ENCODE results near the gene TMC3.
"Not testable (repeated sequence)": the region's sequence is repeated elsewhere in the genome, so short reads cannot be mapped to it uniquely, and the experiment has no call there.

The TMC3 gene

GRCh38 chr15:81373775-81374395, at the start of gene TMC3:
TSS of gene TMC3 (minus strand) at chr15:81374213. CDS start at chr15:81374077, 136 bp downstream.
- DNase-seq (ENCODE audit: low read depth) = no peak

- no peak for DNase-seq (ENCODE audit: low read depth)
Measured at GRCh38 chr15:81421461-81421860, 47.4 kb upstream of the TMC3 start.

- no peak for DNase-seq (ENCODE audit: low read depth)
Measured at GRCh38 chr15:81419332-81419943, 45.4 kb upstream of the TMC3 start.

DNA sequence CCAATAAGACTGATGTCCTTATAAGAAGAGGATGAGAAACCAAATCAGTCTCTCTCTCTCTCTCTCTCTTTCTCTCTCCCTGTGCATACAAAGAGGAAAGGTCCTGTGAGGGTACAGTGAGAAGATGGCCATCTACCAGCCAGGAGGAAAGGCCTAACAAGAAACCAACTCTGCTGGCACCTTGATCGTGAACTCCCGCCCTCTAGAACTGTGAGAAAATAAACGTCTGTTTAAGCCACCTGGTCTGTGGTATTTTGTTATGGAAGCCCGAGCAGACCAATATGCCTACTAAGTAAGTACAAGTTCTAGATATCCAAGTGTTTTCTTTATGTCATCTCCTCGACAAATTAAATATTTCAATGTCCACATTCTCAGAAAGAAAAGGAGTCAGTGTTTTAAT, 44.9 kb upstream of the TMC3 start:
- DNase-seq (ENCODE audit: low read depth) = no peak

DNA sequence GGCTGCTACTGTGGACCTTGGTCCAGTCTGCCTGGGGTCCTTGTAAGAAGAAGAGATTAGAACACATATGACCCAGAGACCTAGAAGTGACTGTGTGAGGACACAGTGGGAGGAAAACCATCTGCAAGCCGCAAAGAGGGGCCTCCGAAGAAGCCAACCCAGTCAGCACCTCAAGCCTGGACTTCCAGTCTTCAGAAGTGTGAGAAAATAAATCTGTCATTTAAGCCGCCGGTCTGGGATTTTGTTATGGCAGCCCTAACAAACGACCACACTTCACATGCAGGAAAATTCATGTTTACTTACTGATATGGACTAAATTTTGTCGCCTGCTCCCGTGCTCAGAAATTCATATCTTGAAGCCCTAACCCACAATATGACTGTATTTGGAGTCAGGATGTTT, 44.4 kb upstream of the TMC3 start:
- DNase-seq (ENCODE audit: low read depth) = no peak

- not testable (repeated sequence) for DNase-seq (ENCODE audit: low read depth)
Measured at GRCh38 chr15:81414274-81414968, 40.4 kb upstream of the TMC3 start.

DNA sequence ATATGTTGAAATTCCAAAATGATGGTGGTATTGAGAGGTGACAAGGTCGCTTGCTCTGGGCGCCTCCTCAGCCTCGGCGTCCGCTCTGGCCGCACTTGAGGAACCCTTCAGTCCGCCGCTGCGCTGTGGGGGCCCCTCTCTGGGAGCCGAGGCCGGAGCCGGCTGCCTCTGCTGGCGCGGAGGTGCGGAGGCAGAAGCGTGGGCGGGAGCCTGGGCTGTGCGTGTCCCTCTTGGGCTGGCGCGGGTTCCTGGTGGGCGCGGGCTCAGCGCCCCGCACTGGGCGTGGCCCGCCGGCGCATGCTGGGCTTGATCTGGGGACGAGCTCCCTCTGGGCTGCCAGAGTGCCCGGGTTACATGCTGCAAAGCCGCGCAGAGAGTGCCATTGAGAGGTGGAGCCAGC, 39.8 kb upstream of the TMC3 start:
- DNase-seq (ENCODE audit: low read depth) = no peak

GRCh38 chr15:81411969-81412633, 38.1 kb upstream of the TMC3 start:
- DNase-seq (ENCODE audit: low read depth) = no peak

DNA sequence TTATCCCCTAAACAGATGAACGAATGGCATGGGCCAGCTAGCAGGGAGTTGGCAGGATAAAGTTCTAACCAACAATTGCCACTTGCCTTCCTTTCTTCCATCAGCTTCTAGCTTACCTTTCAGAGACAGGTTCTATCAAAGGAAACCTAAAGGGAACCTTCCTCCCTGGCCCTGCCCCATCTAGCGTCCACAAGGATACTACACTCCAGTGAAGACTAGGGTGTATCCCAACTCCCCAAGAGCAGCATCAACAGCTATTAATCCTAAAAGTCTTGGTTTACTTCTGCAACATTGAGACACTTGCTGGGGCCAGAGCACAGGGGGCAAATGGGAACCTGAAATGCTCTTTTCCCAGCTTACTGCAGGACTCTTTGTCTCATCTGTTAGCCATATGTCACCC, 37.0 kb upstream of the TMC3 start:
- DNase-seq (ENCODE audit: low read depth) = no peak

GRCh38 chr15:81410318-81410753, 36.3 kb upstream of the TMC3 start:
- DNase-seq (ENCODE audit: low read depth) = no peak

DNA sequence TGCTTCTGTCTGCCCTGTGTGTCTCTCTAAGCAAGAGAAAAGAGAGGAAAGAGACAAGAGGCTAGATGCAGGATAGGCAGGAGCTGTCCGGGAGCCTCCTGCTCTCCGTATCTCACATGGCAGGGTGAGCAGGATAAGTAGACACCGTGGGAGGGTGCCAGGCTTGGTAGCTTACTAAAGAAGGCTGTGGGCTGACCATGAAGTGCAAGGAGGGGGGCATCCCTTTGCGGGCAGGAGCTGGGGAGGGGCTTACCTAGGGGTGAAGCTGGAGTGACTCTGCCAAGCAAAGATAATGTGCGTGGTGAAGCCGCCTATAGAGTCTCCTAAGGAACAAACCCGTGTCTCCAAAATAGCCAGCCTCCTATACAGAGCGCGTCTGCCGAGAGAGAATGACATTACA, 33.7 kb upstream of the TMC3 start:
- DNase-seq (ENCODE audit: low read depth) = no peak

DNA sequence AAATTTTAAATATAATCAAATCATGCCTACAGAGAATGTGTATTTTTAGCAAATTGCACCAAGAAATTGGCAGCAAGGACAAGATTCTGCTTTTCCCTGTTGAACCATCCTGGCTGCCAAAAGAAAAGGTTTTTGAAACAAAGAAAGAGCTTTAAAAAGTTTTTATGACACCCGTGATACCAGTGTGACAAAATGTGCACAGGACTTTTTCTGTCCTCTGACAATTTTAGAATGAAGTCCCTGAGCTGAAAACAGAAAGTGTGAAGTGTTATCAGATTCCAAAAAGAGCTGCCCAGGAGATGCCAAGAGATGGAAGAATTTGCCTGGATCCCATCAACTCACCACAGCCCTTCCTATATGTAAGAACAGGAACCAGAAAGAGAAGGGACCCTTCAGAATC, 33.2 kb upstream of the TMC3 start:
- DNase-seq (ENCODE audit: low read depth) = no peak

DNA sequence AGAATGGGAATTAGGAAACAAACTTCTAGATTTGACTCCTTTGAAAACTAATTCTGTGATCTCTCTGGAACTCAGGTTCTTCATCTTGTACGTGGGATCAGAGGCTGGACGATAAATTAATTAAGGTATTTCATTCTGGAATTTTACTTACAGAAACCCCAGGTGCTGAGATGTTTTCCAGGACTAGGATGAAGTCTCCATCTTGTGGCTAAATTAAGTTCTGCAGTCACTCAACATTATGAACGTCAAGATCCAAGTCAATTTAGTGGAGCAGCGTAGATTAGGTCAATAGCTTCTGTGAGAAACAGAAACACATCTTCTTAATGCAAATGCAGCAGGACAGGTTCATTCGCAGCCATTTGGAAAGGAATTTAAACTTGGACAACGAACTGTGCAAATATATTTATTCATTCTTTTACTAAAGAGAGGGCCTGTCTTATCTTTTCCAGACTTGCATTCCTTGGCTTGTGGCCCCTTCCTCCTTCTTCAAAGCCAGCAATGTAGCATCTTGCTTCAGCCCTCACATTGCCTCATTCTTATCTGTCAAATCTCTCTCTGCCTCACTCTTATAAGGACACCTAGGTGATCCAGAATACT, 26.7 kb upstream of the TMC3 start:
- no peak for DNase-seq (ENCODE audit: low read depth)

DNA sequence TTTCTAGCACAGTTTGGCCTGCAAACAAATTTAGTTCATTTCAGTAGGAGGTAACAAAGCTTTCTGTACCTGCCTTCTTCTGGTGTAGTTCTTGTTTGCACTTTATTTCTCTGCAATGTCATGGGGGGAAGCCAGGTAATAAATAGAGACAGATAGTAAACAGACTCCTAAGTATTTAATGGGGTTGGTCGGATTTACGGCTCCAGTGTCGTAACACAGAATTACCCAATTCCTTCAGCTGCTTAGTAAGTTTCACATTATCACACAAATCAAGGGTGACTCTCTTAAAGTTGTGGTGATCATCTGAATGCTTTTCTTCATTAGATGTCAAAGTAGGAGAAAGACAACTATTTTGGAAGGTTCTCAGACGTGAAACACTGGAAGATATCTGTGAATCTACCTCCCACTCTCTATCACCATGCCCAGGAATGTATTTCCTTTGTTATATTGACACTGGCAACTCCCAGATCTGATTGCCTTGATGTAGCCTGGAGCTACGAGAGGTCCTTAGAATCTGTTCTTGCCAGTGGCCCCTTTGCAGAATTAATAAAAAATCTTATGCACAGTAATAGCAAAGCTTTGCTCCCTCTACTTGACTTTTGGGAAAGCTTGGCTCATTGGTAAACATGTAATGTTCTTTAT, 25.0 kb upstream of the TMC3 start:
- no peak for DNase-seq (ENCODE audit: low read depth)

- DNase-seq (ENCODE audit: low read depth) = no peak
Measured at GRCh38 chr15:81398456-81398855, 24.4 kb upstream of the TMC3 start.

- no peak for DNase-seq (ENCODE audit: low read depth)
Measured at GRCh38 chr15:81394603-81395002, 20.6 kb upstream of the TMC3 start.

GRCh38 chr15:81391657-81392056, 17.6 kb upstream of the TMC3 start:
- no peak for DNase-seq (ENCODE audit: low read depth)

DNA sequence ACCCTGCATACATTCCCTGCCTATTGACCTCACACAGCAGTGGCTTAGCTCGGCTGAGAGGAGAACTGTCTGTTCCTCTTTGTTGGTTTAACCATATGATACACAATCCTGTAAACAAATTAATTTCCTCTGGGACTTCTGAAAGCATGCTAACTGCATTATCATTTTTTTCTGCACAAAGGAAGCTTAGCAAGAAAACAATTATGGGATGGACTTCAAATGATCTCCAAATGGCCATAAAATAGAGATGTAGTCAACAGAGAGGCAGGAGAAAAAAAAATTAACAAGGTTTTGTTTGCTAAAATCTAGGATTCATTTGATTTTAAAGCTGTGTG, 14.4 kb upstream of the TMC3 start:
- no peak for DNase-seq (ENCODE audit: low read depth)

DNA sequence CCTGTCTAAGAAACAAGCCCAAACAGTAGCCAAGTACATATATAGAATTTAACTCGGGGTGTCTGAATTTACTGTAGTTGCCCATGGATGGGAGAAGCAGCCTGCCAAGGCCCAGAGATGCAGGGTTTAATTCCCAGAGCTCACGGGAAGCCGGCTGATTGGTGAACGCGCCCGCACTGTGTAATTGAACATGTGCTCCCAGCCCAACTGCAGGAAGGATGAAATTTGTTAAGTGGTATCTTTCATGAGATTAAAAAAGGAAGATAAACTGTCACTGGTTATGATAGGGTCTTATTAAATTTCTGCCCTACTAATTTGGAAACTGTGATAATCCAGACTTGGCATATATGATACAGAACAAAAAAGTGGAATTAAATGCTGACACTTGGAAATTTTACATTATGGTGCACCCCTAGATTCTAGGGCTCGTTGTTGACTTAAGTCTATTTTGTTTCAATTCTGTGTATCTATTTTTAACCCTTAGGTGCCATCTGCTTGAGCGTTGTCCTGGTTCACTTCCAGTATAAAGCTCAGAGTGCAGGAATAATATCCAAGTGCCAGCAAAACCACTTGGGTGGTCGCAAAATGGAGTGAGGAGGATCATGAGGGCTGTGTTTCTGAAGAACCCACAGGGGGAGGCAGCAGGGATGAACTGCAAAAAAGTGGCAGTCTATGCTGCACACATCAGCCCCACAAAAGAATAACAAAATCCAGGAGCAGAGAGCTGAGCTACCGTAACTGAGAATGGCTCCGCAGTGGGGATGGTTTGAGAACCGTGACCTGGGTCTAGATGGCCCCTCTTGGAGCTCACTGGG, 13.8 kb upstream of the TMC3 start:
- DNase-seq (ENCODE audit: low read depth) = no peak

- no peak for DNase-seq (ENCODE audit: low read depth)
Measured at GRCh38 chr15:81386947-81387346, 12.9 kb upstream of the TMC3 start.

- DNase-seq (ENCODE audit: low read depth) = no peak
Measured at GRCh38 chr15:81385721-81386076, 11.7 kb upstream of the TMC3 start.

All from activated T-helper 9 cell treated with anti-CD3 and anti-CD28 coated beads, Interleukin-2, amount 50 U/mL, for 16 hours (primary cell).